HG03432 (cell line): ENCODE data around the gene SEMA4G.

Experiments used
- ATAC-seq: cut with Tn5 transposase; IDR thresholded peaks from one replicate; pipeline ENCODE4 v1.9.1; 2021; ENCODE audit warnings: mild to moderate bottlenecking, moderate library complexity; ENCODE audit not compliant: unreplicated experiment

Gene SEMA4G

GRCh38 chr10:100986952-100987684 lies 17.8 kb downstream of the SEMA4G start, which contains the start of the genes MRPL43 and TWNK:
Gene MRPL43 (minus strand): TSS chr10:100987497. CDS start chr10:100987443, 54 bp downstream.
Gene TWNK (plus strand): TSS chr10:100987543. CDS start chr10:100988211, 668 bp downstream.
- ATAC-seq = peak; percentile 82

- ATAC-seq = peak; percentile 7
Observed at GRCh38 chr10:100987685-100988049, 18.4 kb downstream of the SEMA4G start.

DNA sequence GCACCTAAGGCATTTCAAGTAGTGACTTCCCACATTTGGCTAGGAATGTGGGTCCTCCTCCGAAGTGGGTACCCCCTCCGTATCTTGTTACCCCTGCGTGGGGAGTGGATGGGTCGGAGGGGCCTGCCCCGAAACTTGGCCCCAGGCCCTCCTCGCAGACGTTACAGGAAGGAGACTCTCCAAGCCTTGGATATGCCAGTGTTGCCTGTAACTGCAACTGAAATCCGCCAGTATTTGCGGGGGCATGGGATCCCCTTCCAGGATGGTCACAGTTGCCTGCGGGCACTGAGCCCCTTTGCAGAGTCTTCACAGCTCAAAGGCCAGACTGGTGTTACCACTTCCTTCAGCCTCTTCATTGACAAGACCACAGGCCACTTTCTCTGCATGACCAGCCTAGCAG lies 18.9 kb downstream of the SEMA4G start:
- ATAC-seq = no peak

- no peak for ATAC-seq
Observed at GRCh38 chr10:100989088-100989487, 19.8 kb downstream of the SEMA4G start.

DNA sequence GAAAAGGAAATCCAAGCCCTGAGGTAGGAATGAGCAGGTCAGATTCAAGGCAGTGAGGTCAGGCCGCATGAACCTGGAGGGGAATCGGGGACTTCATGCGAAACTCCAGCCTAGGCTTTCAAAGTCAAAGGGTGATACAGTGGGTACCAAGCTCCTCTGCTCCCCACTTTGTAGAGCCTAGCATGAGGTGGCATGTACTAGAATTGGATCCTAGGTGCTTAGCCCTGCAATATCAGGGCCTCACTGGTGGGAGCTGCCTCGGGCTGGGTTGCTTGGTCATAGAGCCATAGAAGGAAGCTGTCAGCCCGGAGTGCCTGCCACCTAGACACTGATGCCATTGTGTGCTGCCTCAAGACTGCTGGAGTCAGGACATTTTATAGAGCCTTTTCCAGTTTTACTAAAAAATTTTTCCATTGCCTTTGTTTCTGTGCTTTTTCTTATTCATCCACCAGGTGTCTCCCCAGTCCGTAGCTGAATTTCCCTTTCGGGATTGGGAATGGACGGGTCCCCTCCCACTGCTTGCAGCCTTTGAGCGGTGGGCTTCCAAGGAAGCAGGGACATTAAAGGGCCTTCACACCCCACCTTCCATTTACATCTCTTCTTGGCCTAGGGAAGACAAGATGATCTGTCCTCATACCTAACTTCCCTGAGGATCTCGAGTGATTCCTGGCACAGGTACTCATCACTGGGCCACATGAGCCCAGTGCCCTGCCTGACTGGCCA lies 24.8 kb downstream of the SEMA4G start:
- ATAC-seq = no peak

GRCh38 chr10:100995181-100995580 lies 25.9 kb downstream of the SEMA4G start:
- no peak for ATAC-seq

DNA sequence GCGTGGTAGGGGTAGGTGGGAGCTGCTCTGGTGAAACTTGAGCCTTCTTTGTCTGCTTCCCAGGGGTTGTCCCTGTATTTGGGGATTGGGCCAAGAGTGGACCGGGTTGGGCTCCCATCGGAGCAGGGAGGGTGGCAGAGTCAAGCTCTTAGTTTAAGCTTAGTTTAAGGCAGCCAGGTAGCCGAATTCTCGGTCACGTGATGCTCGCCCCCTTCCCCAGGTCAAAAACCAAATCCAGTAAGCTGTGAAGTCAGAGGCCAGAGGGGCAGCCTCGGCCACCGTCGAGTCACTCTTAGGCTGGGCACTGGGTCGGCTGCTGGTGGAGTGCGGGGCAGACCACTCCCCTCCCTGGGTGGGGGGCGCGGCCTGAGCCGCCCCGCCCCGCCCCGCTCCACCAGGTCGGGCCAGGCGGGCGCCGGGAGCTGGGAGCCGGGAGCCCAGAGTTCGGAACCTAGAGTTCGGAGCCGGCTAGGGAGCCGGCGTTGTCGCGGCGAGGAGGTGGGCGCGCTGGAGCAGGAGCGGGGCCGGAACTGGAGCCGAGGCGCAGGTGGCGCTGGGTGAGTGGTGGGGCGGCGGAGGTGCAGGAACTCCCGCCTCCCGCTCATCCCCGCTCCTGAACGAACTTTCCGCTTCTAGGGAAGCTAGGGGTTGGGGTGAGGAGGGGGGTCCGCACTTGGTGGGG lies 27.5 kb downstream of the SEMA4G start:
- ATAC-seq = peak; percentile 25

DNA sequence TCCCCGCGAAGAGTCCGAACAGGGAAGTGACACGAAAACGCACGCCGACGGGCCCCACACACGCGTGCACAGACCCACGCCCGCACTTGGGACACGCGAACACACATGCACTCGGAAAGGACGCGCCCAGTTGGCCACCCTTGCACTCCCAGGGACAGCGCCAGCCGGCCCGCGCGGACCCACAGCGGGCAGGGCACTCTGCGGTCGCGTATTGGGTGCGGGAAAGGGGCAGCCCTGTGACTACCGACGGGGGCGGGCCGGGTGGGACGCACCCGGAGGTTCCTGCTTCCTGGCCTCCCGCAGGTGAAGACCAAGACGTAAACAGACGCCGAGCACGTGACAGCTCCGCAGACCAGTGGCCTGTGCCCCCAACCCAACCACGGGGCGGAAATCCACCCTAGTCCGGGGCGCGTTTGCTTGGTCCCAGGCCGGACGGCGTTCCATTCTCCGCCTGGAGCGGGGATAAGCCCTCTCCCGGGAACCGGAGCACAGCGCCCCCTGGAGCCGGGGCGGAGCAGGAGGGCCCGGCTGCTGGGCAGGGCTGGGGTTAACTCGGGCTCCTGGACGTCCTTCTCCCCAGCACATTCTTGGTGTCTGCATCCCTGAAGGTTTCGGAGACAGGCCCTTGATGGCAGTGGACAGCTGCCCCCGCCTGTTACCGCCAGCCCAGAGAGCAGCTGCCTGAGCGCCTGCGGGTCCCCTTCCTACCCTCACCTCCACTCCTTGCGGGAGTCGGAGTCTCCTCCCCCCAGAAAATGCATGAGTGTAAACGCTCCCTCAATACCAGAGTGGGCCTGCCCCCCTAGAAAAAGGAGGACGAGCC lies 28.3 kb downstream of the SEMA4G start:
- peak; percentile 31 for ATAC-seq

- peak; percentile 34 for ATAC-seq
Observed at GRCh38 chr10:100998183-100998990, 29.1 kb downstream of the SEMA4G start.

GRCh38 chr10:100998991-100999741 lies 29.9 kb downstream of the SEMA4G start:
- peak; percentile 52 for ATAC-seq

DNA sequence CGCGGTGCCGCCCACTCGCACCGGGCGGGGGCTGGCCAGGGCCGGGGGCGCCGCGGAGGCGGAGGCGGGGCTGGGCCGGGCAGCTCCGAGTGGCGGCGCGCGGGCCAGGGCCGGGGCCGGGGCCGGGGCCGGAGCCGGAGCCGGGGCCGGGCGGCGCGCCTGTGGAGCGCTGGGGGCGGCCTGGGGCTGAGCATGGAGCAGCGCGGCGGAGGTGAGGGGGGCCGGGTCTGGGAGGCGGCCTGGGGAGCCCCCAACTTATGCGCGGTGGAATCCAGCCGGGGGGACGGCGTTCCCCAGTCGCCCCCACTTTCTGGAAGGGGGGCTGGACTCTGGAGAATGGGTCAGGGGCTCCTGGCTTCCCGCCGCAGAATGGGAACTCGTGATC lies 30.4 kb downstream of the SEMA4G start, which contains the start of gene LZTS2:
TSS of gene LZTS2 (plus strand) at position 67 of the 385 bp plus-strand sequence. CDS start 2,731 bp downstream, outside the sequence.
- ATAC-seq = no peak

DNA sequence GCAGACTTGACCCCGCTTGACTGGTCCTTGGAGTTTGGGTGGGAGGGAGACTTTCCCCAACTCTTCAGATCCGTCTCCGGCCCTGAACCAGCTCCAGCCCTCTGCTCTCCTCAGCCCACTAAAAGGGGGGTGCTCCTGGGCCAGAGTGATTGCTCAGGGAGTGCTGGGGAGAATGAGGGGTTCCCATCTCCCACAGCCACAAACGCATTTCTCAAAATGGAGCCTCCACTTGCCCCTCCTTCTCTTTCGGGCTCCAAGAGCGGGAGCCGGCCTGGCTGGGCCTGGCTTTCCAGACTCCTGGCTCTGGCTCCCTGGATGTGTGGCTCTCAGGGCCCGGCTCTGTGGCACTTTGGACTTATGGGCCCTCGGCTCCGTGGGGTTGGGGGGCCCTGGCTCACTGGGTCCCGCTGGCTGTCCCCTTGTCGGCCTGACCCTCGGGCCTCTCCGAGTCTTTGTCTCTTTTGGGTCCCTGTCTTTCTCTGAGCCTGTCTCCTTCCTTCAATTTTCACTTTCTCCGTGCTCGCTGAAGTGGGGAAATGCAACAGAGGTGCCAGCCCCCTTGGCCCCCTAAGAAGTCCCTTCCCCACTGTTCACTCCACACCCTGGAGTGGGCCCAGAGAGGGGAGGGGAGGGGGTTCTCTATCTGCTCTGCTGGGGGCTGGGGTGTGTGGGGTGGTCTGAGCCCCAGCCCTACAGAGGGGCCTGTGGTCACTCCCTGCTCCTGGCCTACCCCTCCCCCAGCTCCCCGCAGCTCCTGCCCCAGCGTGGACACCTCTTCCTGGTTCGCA lies 31.0 kb downstream of the SEMA4G start:
- ATAC-seq = no peak

DNA sequence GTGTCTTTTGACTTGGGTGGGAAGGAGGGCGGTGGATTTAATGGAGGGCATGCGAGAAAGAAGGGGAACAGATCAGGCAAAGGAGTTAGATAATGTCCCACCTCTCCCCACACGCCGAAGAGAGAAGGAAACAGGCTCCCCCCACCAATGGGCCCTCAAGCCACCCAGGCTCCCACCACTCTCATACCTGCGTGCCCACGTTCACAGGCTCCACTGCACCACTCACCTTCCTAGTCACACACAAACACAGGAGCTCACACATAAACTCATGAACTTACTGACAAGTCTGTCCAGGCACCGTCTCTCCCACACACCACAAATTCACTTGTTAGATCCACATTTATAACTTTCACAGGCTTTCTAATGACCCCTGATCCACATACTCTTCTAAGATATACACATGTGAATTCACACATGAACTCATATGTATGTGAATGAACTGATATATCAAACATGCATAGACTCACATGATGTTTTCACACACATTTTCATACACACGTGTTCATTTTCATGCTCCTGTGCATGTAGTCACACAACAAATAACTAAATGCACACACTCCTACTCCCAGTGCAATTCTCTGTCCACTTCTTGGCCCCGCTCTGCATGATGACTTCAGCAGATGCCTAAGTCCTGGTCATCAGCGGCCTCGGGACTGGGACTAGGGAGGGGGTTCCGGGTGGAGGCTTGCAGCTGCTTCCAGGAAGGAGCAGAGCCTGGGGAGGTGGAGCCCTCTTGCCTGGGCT lies 31.8 kb downstream of the SEMA4G start:
- ATAC-seq = no peak

DNA sequence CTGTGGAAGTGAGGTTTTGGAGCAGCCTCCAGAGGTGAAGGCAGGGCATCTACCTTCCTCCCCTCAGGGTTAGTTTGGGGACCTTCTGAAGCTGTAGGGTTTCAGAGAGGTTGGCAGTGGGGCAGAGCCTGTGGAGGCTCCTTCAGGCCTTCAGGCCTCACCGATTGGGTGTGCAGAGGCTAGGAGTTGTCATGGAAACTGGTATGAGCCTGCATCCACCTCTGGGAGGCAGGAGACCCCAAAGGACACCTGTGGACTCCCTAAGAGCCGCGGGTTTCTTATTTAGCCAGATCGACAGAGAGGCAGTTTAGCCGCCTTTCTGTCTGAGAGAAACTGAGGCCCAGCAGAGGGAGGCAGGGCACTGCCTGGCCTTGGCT lies 32.3 kb downstream of the SEMA4G start:
- ATAC-seq = no peak

DNA sequence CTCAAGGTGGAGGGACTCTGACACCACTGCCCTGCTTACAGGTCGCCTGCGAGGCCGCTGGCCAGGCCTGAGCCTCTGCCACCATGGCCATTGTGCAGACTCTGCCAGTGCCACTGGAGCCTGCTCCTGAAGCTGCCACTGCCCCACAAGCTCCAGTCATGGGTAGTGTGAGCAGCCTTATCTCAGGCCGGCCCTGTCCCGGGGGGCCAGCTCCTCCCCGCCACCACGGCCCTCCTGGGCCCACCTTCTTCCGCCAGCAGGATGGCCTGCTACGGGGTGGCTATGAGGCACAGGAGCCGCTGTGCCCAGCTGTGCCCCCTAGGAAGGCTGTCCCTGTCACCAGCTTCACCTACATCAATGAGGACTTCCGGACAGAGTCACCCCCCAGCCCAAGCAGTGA lies 33.2 kb downstream of the SEMA4G start:
- no peak for ATAC-seq

- ATAC-seq = no peak
Observed at GRCh38 chr10:101003639-101004206, 34.4 kb downstream of the SEMA4G start.

GRCh38 chr10:101005361-101005760 lies 36.1 kb downstream of the SEMA4G start:
- ATAC-seq = no peak
